ENCODE data around the gene ZG16B.

- TF ChIP-seq FOXK2 (IDR thresholded peaks at IDR 0.05), result no peak
- TF ChIP-seq ELF4 (IDR thresholded peaks at IDR 0.05), result no peak
- TF ChIP-seq BHLHE40 (IDR thresholded peaks at IDR 0.05; ENCODE audit: borderline replicate concordance), result no peak
- TF ChIP-seq SUZ12 (IDR thresholded peaks at IDR 0.05), result no peak
- no peak for TF ChIP-seq HDGF (IDR thresholded peaks at IDR 0.05; ENCODE audit: borderline replicate concordance)
- no peak for TF ChIP-seq TARDBP (IDR thresholded peaks at IDR 0.05)
- no peak for TF ChIP-seq SP1 (IDR thresholded peaks at IDR 0.05)
- peak; percentile 50 for TF ChIP-seq PKNOX1 (IDR thresholded peaks at IDR 0.05)
- TF ChIP-seq CTBP1 (IDR thresholded peaks at IDR 0.05; ENCODE audit: borderline replicate concordance), result no peak
- no peak for TF ChIP-seq ARNT (IDR thresholded peaks at IDR 0.05)
- TF ChIP-seq FOXM1 (IDR thresholded peaks at IDR 0.05; ENCODE audit: borderline replicate concordance), result no peak
Measured at GRCh38 chr16:2799859-2800226, 30.3 kb upstream of the ZG16B start.

Data from HEK293T (cell line).